ENCODE results near the gene LNX1. TPM values are rescaled to one million over a fixed set of nuclear protein-coding genes. Genes with fewer than 3 reads are reported as not detected.

The LNX1 gene
- total RNA-seq, 1 experiment from 2014 or later, result 3.3 TPM

GRCh38 chr4:53625888-53626287, 34.6 kb upstream of the LNX1 start:
- no peak for TF ChIP-seq EZH2 (IDR thresholded peaks at IDR 0.05)
- no peak for TF ChIP-seq CBX3 (IDR thresholded peaks at IDR 0.05; ENCODE audit: low read depth)
- no peak for TF ChIP-seq SP1 (IDR thresholded peaks at IDR 0.05; ENCODE audit: low read depth)
- TF ChIP-seq POLR2A (IDR thresholded peaks at IDR 0.05; ENCODE audit: borderline replicate concordance, extremely low read depth, insufficient read depth, insufficient read length), result no peak
- TF ChIP-seq JUND (IDR thresholded peaks at IDR 0.05), result no peak
- TF ChIP-seq FOSL1 (IDR thresholded peaks at IDR 0.05; ENCODE audit: low read depth), result no peak
- no peak for TF ChIP-seq ATF3 (IDR thresholded peaks at IDR 0.05)
- TF ChIP-seq RAD21 (IDR thresholded peaks at IDR 0.05; ENCODE audit: low read depth), result no peak
- no peak for TF ChIP-seq SIN3A (IDR thresholded peaks at IDR 0.05; ENCODE audit: low read depth)
- TF ChIP-seq EGR1 (IDR thresholded peaks at IDR 0.05; ENCODE audit: low read depth), result no peak
- no peak for TF ChIP-seq ZFX (IDR thresholded peaks at IDR 0.05)
- no peak for TF ChIP-seq REST (IDR thresholded peaks at IDR 0.05; ENCODE audit: low read depth)
- TF ChIP-seq POLR2AphosphoS5 (IDR thresholded peaks at IDR 0.05; ENCODE audit: low read depth, low read length), result no peak
- TF ChIP-seq YY1 (IDR thresholded peaks at IDR 0.05; ENCODE audit: extremely low read depth, insufficient replicate concordance, low read depth, low read length), result no peak
- no peak for TF ChIP-seq MAX (IDR thresholded peaks at IDR 0.05)
- Histone ChIP-seq H3K79me2 (ENCODE audit: insufficient read depth, low read length) (no peaks in the 10 kb centered on the region), H3K4me1 (ENCODE audit: control insufficient read depth in 1 of 2, insufficient read depth in 2 of 2, low read length in 2 of 2) (no peaks in the 10 kb centered on the region), H4K20me1 (ENCODE audit: insufficient read depth) (no peaks in the 10 kb centered on the region), H3K27ac (ENCODE audit: low read depth, low read length) (no peak overlapping the region), H2AFZ (ENCODE audit: low read depth, low read length, poor library complexity, severe bottlenecking) (no peak overlapping the region), H3K9ac (ENCODE audit: low read length) (no peak overlapping the region), H3K27me3 (ENCODE audit: insufficient read depth, low read length) (peaks cover 12% of the 10 kb centered on the region; the same call in 1 of the 2 replicates), H3K9me2 (ENCODE audit: insufficient read depth) (no peaks in the 10 kb centered on the region), H3K9me3 (ENCODE audit: control insufficient read depth in 1 of 2, insufficient read depth in 1 of 2, low read depth in 1 of 2, low read length in 2 of 2) (no peaks in the 10 kb centered on the region), H3K4me3 (replicated peaks in 1 of 2; ENCODE audit: low read depth in 1 of 2, low read length in 2 of 2) (no peak overlapping the region), H3K36me3 (ENCODE audit: control insufficient read depth in 1 of 2, insufficient read depth in 2 of 2, low read length in 2 of 2) (no peaks in the 10 kb centered on the region), H3K4me2 (ENCODE audit: low read length) (no peak overlapping the region)
- ChIA-PET RAD21 (ENCODE audit: low non-redundant PET in 1 of 2, low total read pairs in 2 of 2, uncharacterized antibody in 2 of 2, unreplicated experiment in 2 of 2) (no interaction called here), CTCF (no interaction called here), POLR2A (no interaction called here)
- BruUV-seq (replicated peaks), result no TSS peak
- ATAC-seq, result no peak
- intact Hi-C loops (cut with micrococcal nuclease), result no loop called here
- DNase-seq (ENCODE audit: low read depth, low spot score), result no peak

Measured in HCT116 (cell line).